SW 1271 (cell line): ENCODE measurements around the gene DCP2.
A peak's percentile ranks its signal among the peaks of the same experiment; 100 is the strongest.
"Not testable (repeated sequence)": the region's sequence is repeated elsewhere in the genome, so short reads cannot be mapped to it uniquely, and the experiment has no call there.

ENCODE experiments used
- DNase-seq, 2 experiments: peaks; one replicate each; lab custom pipeline; 2025; lab: John Stamatoyannopoulos, UW

The DCP2 gene

GRCh38 chr5:112976432-112977309 lies at the start of gene DCP2:
TSS of gene DCP2 (plus strand) at chr5:112976798. CDS start at chr5:112976934, 136 bp downstream.
- DNase-seq = peak; percentile 100

GRCh38 chr5:112929336-112930081 lies 47.1 kb upstream of the DCP2 start:
- DNase-seq = no peak

- no peak for DNase-seq
Observed at GRCh38 chr5:112930082-112930344, 46.6 kb upstream of the DCP2 start.

GRCh38 chr5:112931473-112931872 lies 45.1 kb upstream of the DCP2 start:
- no peak for DNase-seq

GRCh38 chr5:112933105-112933504 lies 43.5 kb upstream of the DCP2 start:
- no peak for DNase-seq

- no peak for DNase-seq
Observed at GRCh38 chr5:112933651-112934365, 42.8 kb upstream of the DCP2 start.

- DNase-seq = no peak
Observed at GRCh38 chr5:112934366-112934663, 42.3 kb upstream of the DCP2 start.

GRCh38 chr5:112935675-112936074 lies 40.9 kb upstream of the DCP2 start:
- DNase-seq = no peak

GRCh38 chr5:112938286-112938685 lies 38.3 kb upstream of the DCP2 start:
- DNase-seq = no peak

- no peak for DNase-seq
Observed at GRCh38 chr5:112940670-112941069, 35.9 kb upstream of the DCP2 start.

GRCh38 chr5:112948458-112948857 lies 28.1 kb upstream of the DCP2 start:
- no peak for DNase-seq

- no peak for DNase-seq
Observed at GRCh38 chr5:112951124-112951702, 25.4 kb upstream of the DCP2 start.

- DNase-seq = no peak
Observed at GRCh38 chr5:112956606-112957005, 20.0 kb upstream of the DCP2 start.

- no peak for DNase-seq
Observed at GRCh38 chr5:112957036-112957808, 19.4 kb upstream of the DCP2 start.

- DNase-seq = peak; percentile 11 to 82
Observed at GRCh38 chr5:112958093-112959088, 18.2 kb upstream of the DCP2 start.

GRCh38 chr5:112959872-112960271 lies 16.7 kb upstream of the DCP2 start:
- peak; percentile 14 to 62 for DNase-seq

- DNase-seq = no peak
Observed at GRCh38 chr5:112960315-112960714, 16.3 kb upstream of the DCP2 start.

- no peak for DNase-seq
Observed at GRCh38 chr5:112960863-112961504, 15.6 kb upstream of the DCP2 start.

- DNase-seq = not testable (repeated sequence)
Observed at GRCh38 chr5:112963374-112963733, 13.2 kb upstream of the DCP2 start.

- DNase-seq = no peak
Observed at GRCh38 chr5:112965733-112966306, 10.8 kb upstream of the DCP2 start.
